NOMO-1 treated with DMSO at 0.1 percent for 48 hours (cell line): Measurements from ENCODE around the gene LETM1.

Experiments used
- DNase-seq: peaks from one replicate; lab custom pipeline; 2025; ENCODE audit not compliant: unreplicated experiment; lab: John Stamatoyannopoulos, UW

LETM1 gene

DNA sequence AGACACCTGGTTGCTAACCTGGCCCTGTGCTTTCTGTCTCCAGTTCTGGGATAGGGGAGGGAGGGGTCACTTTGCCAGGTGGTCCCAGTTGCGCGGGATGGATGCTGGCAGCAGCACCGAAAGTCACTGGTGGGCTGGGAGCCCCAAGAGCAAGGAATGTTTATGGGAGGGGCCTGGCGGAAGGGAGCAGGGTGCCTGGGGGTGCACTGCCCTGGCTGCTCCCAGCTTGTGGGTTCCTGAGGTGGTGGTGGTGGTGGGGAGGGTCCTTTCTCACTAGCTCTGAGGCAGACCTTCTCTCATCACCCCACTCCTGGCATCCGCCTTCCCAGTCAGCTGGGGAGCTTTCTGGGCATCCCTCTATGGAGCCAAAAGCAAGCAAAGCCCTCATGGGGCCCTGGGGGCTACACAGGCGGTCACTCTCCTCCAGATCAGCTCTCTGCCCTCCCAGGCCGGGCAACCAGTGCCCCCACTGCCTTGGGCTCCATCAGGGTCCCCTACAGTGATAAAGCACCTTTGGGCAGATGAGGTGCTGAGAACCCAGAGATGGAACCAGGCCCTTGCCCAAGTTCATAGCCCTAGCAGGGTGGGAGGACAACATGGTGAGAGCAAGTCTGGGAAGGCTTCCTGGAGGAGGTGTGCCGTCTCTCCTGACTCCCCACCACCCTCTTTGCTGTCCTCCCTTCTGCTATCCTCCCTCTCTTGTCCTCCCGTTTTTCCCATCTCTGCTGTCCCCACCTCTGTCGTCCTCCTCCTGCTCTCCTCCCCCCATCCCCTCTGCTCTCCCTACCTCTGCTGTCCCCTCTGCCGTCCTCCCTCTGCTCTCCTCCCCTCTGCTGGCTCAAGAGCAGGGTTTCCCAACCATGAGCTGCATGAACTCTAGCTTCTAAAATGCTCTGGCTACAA is 46.9 kb downstream of the LETM1 start:
- DNase-seq: no peak

DNA sequence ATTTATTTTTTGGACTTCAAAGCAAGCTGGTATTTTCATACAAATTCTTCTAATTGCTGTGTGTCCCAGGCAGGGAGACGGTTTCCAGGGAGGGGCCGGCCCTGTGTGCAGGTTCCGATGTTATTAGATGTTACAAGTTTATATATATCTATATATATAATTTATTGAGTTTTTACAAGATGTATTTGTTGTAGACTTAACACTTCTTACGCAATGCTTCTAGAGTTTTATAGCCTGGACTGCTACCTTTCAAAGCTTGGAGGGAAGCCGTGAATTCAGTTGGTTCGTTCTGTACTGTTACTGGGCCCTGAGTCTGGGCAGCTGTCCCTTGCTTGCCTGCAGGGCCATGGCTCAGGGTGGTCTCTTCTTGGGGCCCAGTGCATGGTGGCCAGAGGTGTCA is 47.6 kb downstream of the LETM1 start:
- DNase-seq: peak; percentile 3

- no peak for DNase-seq
Observed at GRCh38 chr4:1807332-1807777, 48.6 kb downstream of the LETM1 start.

- DNase-seq: no peak
Observed at GRCh38 chr4:1806596-1807331, 49.2 kb downstream of the LETM1 start.

DNA sequence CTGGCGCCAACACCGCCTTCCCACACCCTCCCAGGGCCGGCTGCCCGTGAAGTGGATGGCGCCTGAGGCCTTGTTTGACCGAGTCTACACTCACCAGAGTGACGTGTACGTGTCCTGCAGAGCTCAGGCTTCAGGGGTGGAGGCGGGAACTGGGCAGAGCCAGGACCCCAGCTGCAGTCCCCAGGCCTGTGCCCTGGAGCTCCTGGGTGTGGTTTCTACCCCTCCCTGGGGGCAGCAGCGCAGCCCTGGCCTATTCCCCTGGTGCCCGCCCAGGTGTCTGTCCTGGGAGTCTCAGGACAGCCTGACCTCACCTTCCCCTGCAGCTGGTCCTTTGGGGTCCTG is 49.8 kb downstream of the LETM1 start:
- DNase-seq: no peak

- DNase-seq: no peak
Observed at GRCh38 chr4:1805493-1806222, 50.3 kb downstream of the LETM1 start.

- no peak for DNase-seq
Observed at GRCh38 chr4:1804638-1805492, 51.1 kb downstream of the LETM1 start.

DNA sequence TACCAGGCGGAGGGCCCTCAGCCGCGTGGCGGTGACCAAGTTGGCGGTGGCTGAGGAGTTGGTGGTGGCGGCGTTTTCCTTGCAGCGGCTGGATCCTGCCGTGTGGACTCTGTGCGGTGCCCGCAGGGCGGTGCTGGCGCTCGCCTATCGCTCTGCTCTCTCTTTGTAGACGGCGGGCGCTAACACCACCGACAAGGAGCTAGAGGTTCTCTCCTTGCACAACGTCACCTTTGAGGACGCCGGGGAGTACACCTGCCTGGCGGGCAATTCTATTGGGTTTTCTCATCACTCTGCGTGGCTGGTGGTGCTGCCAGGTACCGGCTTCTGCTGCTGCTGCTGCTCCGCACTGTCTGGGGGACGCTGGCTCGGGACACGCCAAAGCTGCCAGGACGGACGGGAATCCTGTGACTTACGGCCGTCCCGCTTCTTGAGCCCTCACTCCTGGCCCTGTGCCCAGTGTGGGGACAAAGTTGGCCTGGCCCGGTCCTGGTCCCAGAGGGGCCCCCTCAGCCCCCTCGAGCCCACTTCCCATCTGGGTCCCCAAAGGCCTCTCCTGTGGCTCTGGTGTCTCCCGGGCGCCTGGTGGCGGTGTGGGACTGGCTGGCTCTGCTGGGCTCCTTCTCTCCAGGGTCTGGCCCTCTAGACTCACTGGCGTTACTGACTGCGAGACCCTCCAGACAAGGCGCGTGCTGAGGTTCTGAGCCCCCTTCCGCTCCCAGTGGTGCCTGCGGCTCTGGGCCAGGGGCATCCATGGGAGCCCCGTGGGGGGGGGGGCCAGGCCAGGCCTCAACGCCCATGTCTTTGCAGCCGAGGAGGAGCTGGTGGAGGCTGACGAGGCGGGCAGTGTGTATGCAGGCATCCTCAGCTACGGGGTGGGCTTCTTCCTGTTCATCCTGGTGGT is 52.2 kb downstream of the LETM1 start:
- no peak for DNase-seq

GRCh38 chr4:1802720-1803522 is 53.0 kb downstream of the LETM1 start:
- DNase-seq: no peak

GRCh38 chr4:1802151-1802715 is 53.7 kb downstream of the LETM1 start:
- DNase-seq: peak; percentile 83

DNA sequence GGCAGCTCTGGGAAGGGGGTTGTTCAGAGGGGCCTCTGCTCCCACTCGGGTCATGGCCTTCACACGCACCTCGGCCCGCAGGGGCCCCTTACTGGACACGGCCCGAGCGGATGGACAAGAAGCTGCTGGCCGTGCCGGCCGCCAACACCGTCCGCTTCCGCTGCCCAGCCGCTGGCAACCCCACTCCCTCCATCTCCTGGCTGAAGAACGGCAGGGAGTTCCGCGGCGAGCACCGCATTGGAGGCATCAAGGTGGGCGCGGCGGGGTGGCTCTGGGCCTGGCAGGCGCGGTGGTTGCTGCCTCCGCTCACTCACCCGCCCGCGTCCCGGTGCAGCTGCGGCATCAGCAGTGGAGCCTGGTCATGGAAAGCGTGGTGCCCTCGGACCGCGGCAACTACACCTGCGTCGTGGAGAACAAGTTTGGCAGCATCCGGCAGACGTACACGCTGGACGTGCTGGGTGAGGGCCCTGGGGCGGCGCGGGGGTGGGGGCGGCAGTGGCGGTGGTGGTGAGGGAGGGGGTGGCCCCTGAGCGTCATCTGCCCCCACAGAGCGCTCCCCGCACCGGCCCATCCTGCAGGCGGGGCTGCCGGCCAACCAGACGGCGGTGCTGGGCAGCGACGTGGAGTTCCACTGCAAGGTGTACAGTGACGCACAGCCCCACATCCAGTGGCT is 54.5 kb downstream of the LETM1 start:
- no peak for DNase-seq

DNA sequence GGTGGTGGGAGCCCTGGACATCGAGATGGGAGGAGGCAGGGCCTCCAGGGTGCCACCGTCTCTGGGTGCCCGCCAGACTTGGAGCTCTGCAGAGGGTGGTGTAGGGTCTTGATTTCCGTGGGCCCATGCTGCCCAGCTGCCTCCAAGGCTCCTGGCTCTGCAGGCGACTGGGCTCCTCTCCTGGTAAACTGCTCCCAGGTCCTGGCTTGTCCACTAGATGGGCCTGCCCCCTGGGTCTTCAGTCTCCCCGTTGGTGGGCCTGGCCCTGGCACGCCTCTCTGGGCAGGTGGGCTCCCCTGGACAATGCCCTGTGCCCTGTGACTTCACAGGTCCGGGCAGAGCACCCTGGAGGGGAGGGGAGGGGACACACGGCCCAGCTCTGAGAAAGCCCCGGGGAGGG is 55.2 kb downstream of the LETM1 start:
- DNase-seq: no peak

- DNase-seq: no peak
Observed at GRCh38 chr4:1799387-1800375, 56.3 kb downstream of the LETM1 start.

GRCh38 chr4:1798580-1799386 is 57.2 kb downstream of the LETM1 start:
- no peak for DNase-seq

DNA sequence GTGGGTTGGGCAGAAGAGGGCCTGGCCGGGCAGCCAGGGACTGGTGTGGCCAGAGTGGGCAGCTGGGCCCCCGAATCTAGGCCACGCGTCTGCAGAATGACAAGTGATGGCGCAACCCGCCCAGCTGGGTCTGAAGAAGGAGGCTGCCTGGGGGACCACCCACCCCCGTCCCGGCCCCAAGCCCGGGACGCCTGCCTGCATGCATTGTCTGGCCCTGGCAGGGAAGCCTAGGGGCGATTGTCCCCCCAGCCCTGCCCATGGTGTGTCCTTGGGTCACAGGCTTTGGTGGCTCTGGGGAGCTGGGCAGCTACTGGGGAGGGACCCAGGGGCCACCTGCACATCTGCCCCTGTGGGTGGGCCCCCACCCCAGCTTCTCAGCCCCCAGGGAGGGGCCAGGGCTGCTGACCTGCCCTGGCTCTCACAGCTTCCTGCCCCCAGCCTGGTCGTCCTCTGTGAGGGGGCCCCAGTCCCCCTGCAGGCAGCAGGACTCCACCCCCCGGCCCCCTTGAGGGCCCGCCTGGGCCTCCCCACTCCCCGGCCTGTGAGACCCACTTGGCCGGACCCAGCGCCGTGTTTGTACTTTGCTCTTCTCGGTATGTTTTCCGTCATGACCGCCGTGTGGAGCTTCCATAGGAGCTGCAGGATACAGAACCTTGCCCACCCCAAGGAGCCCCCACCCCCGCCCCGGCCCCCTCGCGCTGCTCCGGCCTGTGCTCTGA is 57.9 kb downstream of the LETM1 start:
- DNase-seq: no peak
